ENCODE measurements around the gene SERPINA1. TPM values are rescaled to one million over a fixed set of nuclear protein-coding genes. Genes with fewer than 3 reads are reported as not detected.

Gene SERPINA1
- total RNA-seq, 1 experiment from 2014 or later = 9.1 TPM

DNA sequence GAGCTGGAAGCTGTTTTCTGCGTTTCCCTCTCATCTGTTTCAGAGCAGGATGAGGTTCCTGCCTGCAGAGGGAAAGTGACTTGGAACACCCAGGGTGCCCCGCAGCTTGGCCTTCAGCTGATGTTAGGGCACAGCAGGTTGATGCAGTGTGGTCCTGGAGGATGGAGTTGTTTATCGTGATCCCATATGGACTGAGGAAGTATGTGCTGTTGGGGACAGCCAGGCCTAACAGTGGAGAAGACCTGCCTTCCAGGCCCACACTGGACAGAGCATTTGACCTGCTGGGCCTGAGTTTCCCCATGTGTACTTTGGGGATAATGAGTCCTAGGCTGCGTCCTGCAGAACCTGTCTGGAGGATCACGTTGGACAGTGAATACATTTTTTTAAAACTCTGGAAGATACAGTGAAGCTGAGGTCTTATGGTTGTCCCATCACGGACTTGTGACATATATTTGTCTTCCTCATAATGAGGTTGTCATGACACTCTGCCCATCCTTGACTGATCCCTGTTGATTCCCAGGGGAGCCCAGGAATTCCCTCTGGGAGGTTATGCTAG is 12.8 kb downstream of the SERPINA1 start (continued):
- TF ChIP-seq ZBTB33 (IDR thresholded peaks at IDR 0.05; ENCODE audit: extremely low read depth, insufficient replicate concordance, low read length) (no peak), SP1 (IDR thresholded peaks at IDR 0.05; ENCODE audit: low read depth) (no peak), FOSL1 (IDR thresholded peaks at IDR 0.05; ENCODE audit: low read depth) (no peak), EGR1 (IDR thresholded peaks at IDR 0.05; ENCODE audit: low read depth) (no peak), ZNF274 (IDR thresholded peaks at IDR 0.05; ENCODE audit: low read depth, low read length) (no peak), CEBPB (IDR thresholded peaks at IDR 0.05; ENCODE audit: low read depth) (no peak), EZH2phosphoT487 (IDR thresholded peaks at IDR 0.05; ENCODE audit: borderline replicate concordance) (no peak), ZFX (IDR thresholded peaks at IDR 0.05) (no peak), TCF7L2 (IDR thresholded peaks at IDR 0.05; ENCODE audit: borderline replicate concordance, extremely low read depth, insufficient read depth, insufficient read length) (no peak)
- TF ChIP-seq, protein P1, sequence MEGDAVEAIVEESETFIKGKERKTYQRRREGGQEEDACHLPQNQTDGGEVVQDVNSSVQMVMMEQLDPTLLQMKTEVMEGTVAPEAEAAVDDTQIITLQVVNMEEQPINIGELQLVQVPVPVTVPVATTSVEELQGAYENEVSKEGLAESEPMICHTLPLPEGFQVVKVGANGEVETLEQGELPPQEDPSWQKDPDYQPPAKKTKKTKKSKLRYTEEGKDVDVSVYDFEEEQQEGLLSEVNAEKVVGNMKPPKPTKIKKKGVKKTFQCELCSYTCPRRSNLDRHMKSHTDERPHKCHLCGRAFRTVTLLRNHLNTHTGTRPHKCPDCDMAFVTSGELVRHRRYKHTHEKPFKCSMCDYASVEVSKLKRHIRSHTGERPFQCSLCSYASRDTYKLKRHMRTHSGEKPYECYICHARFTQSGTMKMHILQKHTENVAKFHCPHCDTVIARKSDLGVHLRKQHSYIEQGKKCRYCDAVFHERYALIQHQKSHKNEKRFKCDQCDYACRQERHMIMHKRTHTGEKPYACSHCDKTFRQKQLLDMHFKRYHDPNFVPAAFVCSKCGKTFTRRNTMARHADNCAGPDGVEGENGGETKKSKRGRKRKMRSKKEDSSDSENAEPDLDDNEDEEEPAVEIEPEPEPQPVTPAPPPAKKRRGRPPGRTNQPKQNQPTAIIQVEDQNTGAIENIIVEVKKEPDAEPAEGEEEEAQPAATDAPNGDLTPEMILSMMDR (IDR thresholded peaks at IDR 0.05 in 2 of 3, conservative IDR thresholded peaks at IDR 0.05 in 1 of 3; ENCODE audit: borderline replicate concordance in 1 of 3, insufficient read depth in 1 of 3, low read depth in 2 of 3, low read length in 2 of 3) = no peak

DNA sequence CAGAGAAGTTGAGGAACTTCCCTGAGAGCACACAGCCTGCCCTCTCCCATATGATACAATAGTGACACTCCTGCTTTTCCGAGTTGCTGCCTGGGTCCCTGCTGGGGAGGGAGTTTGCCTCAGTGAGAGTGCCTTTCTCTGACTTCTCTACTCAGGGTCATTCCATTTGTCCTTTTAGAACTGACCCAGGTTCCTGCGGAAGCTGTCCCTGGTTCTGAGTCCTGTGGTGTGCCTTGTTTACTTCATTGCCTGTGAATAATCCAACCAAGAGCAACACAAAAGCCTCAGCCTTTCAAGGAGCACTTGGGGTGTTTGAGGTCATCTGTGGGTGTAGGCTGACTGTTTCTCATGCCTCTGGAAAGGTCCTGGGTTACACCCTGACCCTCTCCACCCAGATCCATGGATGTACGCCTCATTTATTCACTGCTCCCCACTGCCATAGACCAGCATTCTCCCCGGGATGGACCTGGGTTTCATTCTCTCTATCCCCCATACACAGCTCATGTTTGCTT is 13.6 kb downstream of the SERPINA1 start:
- Histone ChIP-seq H3K4me2 (ENCODE audit: low read length) (peak overlapping the region; percentile 55), H2AFZ (ENCODE audit: low read depth, low read length, poor library complexity, severe bottlenecking) (no peak overlapping the region), H3K79me2 (ENCODE audit: insufficient read depth, low read length) (no peaks in the 10 kb centered on the region), H3K9ac (ENCODE audit: low read length) (no peak overlapping the region), H3K27me3 (ENCODE audit: insufficient read depth, low read length) (no peaks in the 10 kb centered on the region), H3K4me1 (ENCODE audit: control insufficient read depth in 1 of 2, insufficient read depth in 2 of 2, low read length in 2 of 2) (peaks cover 14 to 35% of the 10 kb centered on the region in 2 experiments), H3K9me2 (ENCODE audit: insufficient read depth) (no peaks in the 10 kb centered on the region), H3K9me3 (ENCODE audit: control insufficient read depth in 1 of 2, insufficient read depth in 1 of 2, low read depth in 1 of 2, low read length in 2 of 2) (no peaks in the 10 kb centered on the region), H3K27ac (ENCODE audit: low read depth, low read length) (no peak overlapping the region), H3K36me3 (ENCODE audit: control insufficient read depth in 1 of 2, insufficient read depth in 2 of 2, low read length in 2 of 2) (no peaks in the 10 kb centered on the region), H4K20me1 (ENCODE audit: insufficient read depth) (no peaks in the 10 kb centered on the region), H3K4me3 (replicated peaks in 1 of 2; ENCODE audit: low read depth in 1 of 2, low read length in 2 of 2) (no peak overlapping the region)
- intact Hi-C loops (cut with micrococcal nuclease) = no loop called here
- TF ChIP-seq EZH2 (IDR thresholded peaks at IDR 0.05) (no peak), JUND (IDR thresholded peaks at IDR 0.05) (no peak), POLR2A (IDR thresholded peaks at IDR 0.05; ENCODE audit: borderline replicate concordance, extremely low read depth, insufficient read depth, insufficient read length) (no peak), EZH2phosphoT487 (IDR thresholded peaks at IDR 0.05; ENCODE audit: borderline replicate concordance) (no peak), CBX3 (IDR thresholded peaks at IDR 0.05; ENCODE audit: low read depth) (no peak), ZNF274 (IDR thresholded peaks at IDR 0.05; ENCODE audit: low read depth, low read length) (no peak), CEBPB (IDR thresholded peaks at IDR 0.05; ENCODE audit: low read depth) (no peak), ZBTB33 (IDR thresholded peaks at IDR 0.05; ENCODE audit: extremely low read depth, insufficient replicate concordance, low read length) (no peak), FOSL1 (IDR thresholded peaks at IDR 0.05; ENCODE audit: low read depth) (no peak)
- no TSS peak for BruUV-seq (replicated peaks)
- POLR2A ChIA-PET = no interaction called here
- CTCF ChIA-PET = no interaction called here
- no peak for ATAC-seq
- no peak for DNase-seq (ENCODE audit: low read depth, low spot score)
- RAD21 ChIA-PET (ENCODE audit: low non-redundant PET in 1 of 2, low total read pairs in 2 of 2, uncharacterized antibody in 2 of 2, unreplicated experiment in 2 of 2) = no interaction called here

All from HCT116 (cell line).